Panc1 (cell line): Measurements from ENCODE around the gene EIF3J.

Source experiments
- POLR2AphosphoS5 ChIP-seq: IDR thresholded peaks from 2 replicates; pipeline ENCODE4 v1.6.1; 2012; ENCODE audit warnings: mild to moderate bottlenecking, low read depth, low read length, moderate library complexity
- TF ChIP-seq, protein P1 (sequence below): fragments of 450-650 bp; IDR thresholded peaks from 2 replicates; pipeline ENCODE4 v1.5.1; 2017; ENCODE audit warnings: mild to moderate bottlenecking
- TF ChIP-seq, protein P2 (sequence below), 2 experiments: IDR thresholded peaks; 2 replicates each; pipeline ENCODE4 v1.6.1; 2011 to 2012; ENCODE audit warnings: low read depth in 2 of 2, control low read depth in 1 of 2, low read length in 1 of 2, mild to moderate bottlenecking in 1 of 2, moderate library complexity in 1 of 2; ENCODE audit not compliant: insufficient read depth in 1 of 2

DNA sequence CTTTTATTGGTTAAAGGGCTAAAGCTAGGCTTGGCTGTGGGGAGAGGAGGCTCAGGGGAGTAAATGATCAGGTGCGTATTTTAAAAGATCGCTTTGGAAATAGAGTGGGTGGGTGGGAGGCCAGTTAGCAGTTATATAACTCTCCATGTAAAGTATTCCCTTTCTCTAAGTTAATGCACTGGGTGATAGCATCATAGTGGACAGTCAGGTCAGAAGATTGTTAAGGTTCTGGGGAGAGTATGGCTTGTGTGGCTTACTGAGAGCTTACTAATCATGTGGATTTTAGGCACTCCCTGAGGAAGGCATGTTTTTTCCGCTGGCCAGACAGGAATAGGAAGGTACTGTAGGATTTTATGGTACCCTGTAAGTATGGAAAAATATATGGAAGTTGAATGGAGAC lies 6.3 kb upstream of the EIF3J start:
- TF ChIP-seq POLR2AphosphoS5 = peak; percentile 56
- TF ChIP-seq, protein P1, sequence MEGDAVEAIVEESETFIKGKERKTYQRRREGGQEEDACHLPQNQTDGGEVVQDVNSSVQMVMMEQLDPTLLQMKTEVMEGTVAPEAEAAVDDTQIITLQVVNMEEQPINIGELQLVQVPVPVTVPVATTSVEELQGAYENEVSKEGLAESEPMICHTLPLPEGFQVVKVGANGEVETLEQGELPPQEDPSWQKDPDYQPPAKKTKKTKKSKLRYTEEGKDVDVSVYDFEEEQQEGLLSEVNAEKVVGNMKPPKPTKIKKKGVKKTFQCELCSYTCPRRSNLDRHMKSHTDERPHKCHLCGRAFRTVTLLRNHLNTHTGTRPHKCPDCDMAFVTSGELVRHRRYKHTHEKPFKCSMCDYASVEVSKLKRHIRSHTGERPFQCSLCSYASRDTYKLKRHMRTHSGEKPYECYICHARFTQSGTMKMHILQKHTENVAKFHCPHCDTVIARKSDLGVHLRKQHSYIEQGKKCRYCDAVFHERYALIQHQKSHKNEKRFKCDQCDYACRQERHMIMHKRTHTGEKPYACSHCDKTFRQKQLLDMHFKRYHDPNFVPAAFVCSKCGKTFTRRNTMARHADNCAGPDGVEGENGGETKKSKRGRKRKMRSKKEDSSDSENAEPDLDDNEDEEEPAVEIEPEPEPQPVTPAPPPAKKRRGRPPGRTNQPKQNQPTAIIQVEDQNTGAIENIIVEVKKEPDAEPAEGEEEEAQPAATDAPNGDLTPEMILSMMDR = no peak
- TF ChIP-seq, protein P2, sequence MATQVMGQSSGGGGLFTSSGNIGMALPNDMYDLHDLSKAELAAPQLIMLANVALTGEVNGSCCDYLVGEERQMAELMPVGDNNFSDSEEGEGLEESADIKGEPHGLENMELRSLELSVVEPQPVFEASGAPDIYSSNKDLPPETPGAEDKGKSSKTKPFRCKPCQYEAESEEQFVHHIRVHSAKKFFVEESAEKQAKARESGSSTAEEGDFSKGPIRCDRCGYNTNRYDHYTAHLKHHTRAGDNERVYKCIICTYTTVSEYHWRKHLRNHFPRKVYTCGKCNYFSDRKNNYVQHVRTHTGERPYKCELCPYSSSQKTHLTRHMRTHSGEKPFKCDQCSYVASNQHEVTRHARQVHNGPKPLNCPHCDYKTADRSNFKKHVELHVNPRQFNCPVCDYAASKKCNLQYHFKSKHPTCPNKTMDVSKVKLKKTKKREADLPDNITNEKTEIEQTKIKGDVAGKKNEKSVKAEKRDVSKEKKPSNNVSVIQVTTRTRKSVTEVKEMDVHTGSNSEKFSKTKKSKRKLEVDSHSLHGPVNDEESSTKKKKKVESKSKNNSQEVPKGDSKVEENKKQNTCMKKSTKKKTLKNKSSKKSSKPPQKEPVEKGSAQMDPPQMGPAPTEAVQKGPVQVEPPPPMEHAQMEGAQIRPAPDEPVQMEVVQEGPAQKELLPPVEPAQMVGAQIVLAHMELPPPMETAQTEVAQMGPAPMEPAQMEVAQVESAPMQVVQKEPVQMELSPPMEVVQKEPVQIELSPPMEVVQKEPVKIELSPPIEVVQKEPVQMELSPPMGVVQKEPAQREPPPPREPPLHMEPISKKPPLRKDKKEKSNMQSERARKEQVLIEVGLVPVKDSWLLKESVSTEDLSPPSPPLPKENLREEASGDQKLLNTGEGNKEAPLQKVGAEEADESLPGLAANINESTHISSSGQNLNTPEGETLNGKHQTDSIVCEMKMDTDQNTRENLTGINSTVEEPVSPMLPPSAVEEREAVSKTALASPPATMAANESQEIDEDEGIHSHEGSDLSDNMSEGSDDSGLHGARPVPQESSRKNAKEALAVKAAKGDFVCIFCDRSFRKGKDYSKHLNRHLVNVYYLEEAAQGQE (IDR thresholded peaks at IDR 0.05; ENCODE audit: insufficient read depth in 1 of 2, low read depth in 2 of 2, low read length in 1 of 2) = no peak
